Stimulated activated CD8-positive, alpha-beta memory T cell treated with anti-CD3 and anti-CD28 coated beads, Interleukin-12 subunit alpha, Interleukin-12 subunit beta, amount 100 ng/mL, for 24 hours (primary cell): ENCODE data around the gene SRRM4.

Experiments
- DNase-seq: peaks from one replicate; pipeline ENCODE4 v3.0.0-alpha.2; 2020; ENCODE audit errors: extremely low read depth

The SRRM4 gene

DNA sequence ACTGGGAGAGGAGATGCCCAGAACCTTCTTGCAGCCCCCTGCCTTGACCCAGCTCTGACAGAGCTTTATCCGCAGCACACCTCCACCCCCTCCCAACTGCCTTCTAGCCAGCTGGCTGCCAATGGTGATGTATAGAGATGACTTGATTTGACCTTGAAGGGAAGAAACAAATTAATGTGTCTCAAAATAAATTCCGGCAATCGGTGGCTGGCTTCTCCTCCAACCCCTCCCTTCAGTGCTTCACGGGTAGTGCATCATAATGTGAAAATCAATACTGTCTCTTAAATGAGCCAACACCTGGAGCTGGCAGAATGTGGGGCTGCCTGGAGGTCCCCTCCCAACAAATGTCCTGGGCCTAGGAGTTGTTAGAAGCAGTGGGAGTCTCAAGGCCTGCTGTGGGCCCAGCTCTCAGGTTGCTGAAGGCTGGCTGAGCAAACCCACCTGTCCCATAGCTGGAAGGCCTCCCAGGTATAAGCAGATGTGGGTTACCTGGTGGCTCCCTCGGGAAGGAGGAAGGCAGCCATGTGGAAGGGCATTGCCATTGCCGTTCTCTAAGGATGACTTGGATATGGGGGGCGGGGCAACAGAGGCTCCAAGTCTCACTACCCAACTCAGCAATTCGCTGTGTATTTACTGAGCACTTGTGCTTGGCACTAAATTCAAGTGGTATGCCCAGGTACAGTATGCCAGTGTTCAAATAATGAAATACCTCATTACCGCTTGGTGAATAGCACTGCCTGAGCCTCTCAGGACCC lies 220.6 kb downstream of the SRRM4 start:
- no peak for DNase-seq

DNA sequence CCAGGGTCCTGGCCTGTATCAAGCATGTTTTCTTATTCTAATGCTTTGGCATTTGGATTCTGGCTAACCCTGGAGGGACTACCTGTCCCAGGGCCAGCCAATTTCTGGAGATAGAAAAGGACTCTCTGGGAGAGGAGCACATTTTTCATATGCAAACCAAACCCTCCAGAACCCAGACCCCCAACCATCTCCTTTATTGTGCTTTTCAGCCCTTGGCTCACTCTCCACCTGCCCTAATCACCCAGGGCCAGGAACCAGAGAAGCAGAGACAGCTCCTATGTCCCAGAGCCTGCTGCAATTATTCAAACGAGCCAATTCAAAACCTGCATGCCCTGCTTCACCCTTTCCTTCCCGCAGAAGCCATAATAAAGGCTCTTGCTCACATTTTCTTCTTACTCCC lies 221.2 kb downstream of the SRRM4 start:
- no peak for DNase-seq

- DNase-seq, result no peak
Observed at GRCh38 chr12:119204131-119204530, 222.8 kb downstream of the SRRM4 start.

DNA sequence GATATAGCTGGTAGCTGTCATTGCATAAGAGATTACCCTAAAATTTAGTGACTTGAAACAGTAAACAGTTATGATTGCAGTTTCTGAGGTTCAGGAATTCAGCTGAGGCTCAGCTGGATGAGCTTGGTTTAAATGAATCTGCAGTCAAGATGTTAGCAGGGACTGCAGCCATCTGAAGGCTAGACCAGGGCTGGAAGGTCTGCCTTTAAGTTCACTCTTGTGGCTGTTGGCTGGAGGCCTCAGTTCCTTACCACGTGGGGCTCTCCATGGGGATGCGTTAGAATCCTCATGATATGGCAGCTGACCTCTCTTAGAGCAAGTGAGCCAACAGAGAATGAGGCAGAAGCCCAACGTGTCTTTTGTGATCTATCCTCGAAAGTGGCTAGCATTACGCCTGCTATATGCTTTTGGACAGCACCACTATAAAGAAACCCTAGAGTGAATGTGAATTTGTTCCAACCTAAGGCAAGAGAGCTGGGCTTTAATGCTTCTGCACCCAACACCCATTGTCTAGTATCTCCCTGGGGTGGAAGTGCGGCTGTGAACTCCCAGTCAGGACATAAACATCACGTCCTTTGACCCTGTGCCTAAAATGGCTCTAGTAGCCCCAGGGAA lies 223.4 kb downstream of the SRRM4 start:
- DNase-seq, result no peak

GRCh38 chr12:119206348-119207062 lies 225.2 kb downstream of the SRRM4 start:
- no peak for DNase-seq

- no peak for DNase-seq
Observed at GRCh38 chr12:119207063-119207560, 225.8 kb downstream of the SRRM4 start.

DNA sequence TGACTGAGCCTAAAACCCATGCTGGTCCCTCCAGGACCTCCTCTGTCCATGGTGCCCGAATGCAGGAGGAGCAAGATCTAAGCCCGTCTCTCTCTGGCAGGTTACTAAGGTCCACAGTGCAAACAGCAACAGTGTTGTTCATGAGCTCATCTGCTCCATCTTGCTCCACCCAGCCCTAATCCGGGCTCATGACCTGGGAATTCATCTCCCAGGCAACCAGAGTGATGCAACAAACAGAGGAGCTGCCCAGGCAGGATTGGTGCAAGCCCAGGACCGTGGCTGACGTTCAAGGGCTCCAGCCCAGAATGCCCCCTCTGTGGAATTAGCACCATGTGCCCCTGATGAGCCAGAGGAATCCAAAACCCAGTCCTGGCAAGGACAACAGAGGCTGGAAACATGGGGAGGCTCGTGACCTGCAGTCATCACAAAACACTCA lies 227.3 kb downstream of the SRRM4 start:
- no peak for DNase-seq

DNA sequence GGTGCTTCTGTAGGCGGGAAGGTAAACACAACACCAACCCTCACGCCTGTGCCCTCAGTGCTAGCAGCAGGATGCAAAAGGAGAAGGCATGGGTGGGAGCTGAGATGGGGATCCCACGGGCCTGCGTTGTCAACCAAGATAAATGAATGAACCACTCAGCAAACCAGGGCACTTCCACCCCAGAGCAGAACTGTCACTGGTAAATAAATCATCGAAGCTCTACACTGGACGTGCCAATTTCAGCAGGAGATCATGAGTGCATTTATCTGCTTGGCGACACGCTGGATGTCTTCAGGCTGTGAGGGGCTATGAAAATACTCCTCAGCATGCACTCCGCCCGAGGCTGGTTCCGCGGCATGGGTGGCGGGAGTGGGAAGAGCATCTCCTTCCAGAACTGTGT lies 230.5 kb downstream of the SRRM4 start:
- DNase-seq, result no peak
